GM10248 (cell line): ENCODE data around the gene LYRM1.
A peak's percentile ranks its signal among the peaks of the same experiment; 100 is the strongest.
"Not testable (repeated sequence)": the region's sequence is repeated elsewhere in the genome, so short reads cannot be mapped to it uniquely, and the experiment has no call there.

Experiments used
- CTCF ChIA-PET: fragments of 300-600 bp; sonication (Branson Sonifier 250); formaldehyde crosslinking; extraction: SDS; loops from one replicate; lab custom pipeline; 2021; ENCODE audit warnings: antibody characterized with exemption; lab: Yijun Ruan, JAX
- POLR2A ChIA-PET: fragments of 350-650 bp; sonication (Branson Sonifier 250); formaldehyde crosslinking; extraction: SDS; loops from one replicate; lab custom pipeline; 2020; ENCODE audit warnings: antibody characterized with exemption; lab: Yijun Ruan, JAX
- DNase-seq: peaks from one replicate; pipeline ENCODE4 v3.0.0; 2012; ENCODE audit errors: extremely low spot score
- CTCF ChIP-seq: IDR thresholded peaks from 2 replicates; pipeline ENCODE4 v1.5.1; 2012; ENCODE audit warnings: mild to moderate bottlenecking, low read depth; ENCODE audit errors: extremely low read depth, missing control alignments, control extremely low read depth

Gene LYRM1

GRCh38 chr16:20941636-20941926 lies 41.0 kb downstream of the LYRM1 start:
- ChIA-PET POLR2A (no interaction called here), CTCF (interaction anchor here (0.7 to 1.8 kb wide), 2 partner anchors 67 to 1698 kb away, joined by 3 to 6 read pairs; no protein-coding TSS in a partner anchor)
- TF ChIP-seq CTCF, result no peak
- DNase-seq, result no peak

GRCh38 chr16:20942256-20942655 lies 41.7 kb downstream of the LYRM1 start:
- no peak for DNase-seq
- no peak for TF ChIP-seq CTCF
- CTCF ChIA-PET, result interaction anchor here (1.8 kb wide), 1 partner anchor 67 kb away, joined by 6 read pairs; no protein-coding TSS in a partner anchor
- POLR2A ChIA-PET, result no interaction called here

- CTCF ChIA-PET, result interaction anchor here (2.3 kb wide), 1 partner anchor 95 kb away, joined by 11 read pairs; no protein-coding TSS in a partner anchor
- POLR2A ChIA-PET, result no interaction called here
- peak; percentile 8 for TF ChIP-seq CTCF
- no peak for DNase-seq
Measured at GRCh38 chr16:20944861-20945574, 44.4 kb downstream of the LYRM1 start.

- DNase-seq, CTCF ChIA-PET, POLR2A ChIA-PET: not testable (repeated sequence)
Measured at GRCh38 chr16:20945575-20945875, 45.0 kb downstream of the LYRM1 start.

GRCh38 chr16:20946015-20946629 lies 45.6 kb downstream of the LYRM1 start:
- no peak for DNase-seq
- CTCF ChIA-PET, result no interaction called here
- no peak for TF ChIP-seq CTCF
- POLR2A ChIA-PET, result no interaction called here

GRCh38 chr16:20948444-20948843 lies 47.9 kb downstream of the LYRM1 start:
- no peak for TF ChIP-seq CTCF
- DNase-seq, result no peak
- ChIA-PET CTCF (interaction anchor here (1.7 kb wide), 1 partner anchor 98 kb away, joined by 4 read pairs; no protein-coding TSS in a partner anchor), POLR2A (no interaction called here)

- TF ChIP-seq CTCF, result no peak
- CTCF ChIA-PET, result interaction anchor here (0.9 to 1.7 kb wide), 2 partner anchors 13 to 99 kb away, joined by 3 to 4 read pairs; no protein-coding TSS in a partner anchor
- POLR2A ChIA-PET, result no interaction called here
- DNase-seq, result no peak
Measured at GRCh38 chr16:20949660-20950059, 49.1 kb downstream of the LYRM1 start.
